Measurements from ENCODE around the gene JAML. TPM values are rescaled to one million over a fixed set of nuclear protein-coding genes. Genes with fewer than 3 reads are reported as not detected.

JAML gene
- total RNA-seq, 1 donor: not detected

DNA sequence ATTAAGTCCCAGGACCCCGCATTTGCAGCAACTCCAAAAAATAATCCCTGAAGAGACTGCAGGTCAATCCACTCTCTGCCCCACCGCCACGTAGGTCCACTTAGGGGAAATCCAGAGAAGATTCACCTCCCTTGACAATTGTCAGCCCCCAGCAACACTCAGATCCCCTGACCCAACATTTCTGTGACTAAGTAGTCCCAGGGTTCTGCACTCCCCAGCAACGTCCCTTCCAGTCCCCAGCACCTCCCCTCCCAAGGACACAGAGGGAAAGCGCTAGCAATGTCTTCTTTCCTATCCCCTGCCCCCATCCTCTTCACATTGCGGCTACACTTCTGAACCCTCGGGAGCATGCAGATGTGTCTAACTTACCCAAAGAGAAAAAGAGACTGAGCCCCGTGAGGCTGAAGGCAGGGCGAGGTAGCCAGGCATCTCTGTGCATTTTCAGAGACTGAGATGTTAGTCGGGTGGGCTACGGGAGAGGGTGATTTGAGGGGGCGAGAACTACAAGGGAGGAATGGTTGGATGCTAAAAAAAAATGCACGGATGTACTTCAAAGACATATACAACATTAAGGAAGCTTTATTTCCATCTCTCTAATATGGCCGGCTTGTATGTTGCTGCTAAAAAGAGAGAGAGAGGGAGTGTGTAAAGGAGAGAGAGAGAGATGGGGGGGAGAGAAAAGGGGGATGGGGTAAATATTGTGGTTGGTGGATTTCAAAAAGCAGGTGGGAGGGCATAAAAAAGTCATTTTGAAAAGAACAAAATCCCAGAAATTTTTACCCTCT, 48.6 kb downstream of the JAML start, which contains the start of gene SCN2B:
Gene SCN2B, minus strand, starts transcription at position 647 of the 785 bp plus-strand sequence. Its CDS starts 208 bp downstream, at position 439.
- no peaks in the 10 kb centered on the region for H3K36me3 ChIP-seq (ENCODE audit: insufficient read depth, low read length)
- H2AFZ ChIP-seq (ENCODE audit: low read length): no peak within 1 kb of the TSS
- H3K27ac ChIP-seq (ENCODE audit: low read depth, low read length): no peak within 1 kb of the TSS
- H3K4me3 ChIP-seq (ENCODE audit: insufficient read depth, low read length): no peak within 1 kb of the TSS
- peaks cover 34% of the 10 kb centered on the region for H3K27me3 ChIP-seq (ENCODE audit: insufficient read depth, low read length)
- TF ChIP-seq, protein P1, sequence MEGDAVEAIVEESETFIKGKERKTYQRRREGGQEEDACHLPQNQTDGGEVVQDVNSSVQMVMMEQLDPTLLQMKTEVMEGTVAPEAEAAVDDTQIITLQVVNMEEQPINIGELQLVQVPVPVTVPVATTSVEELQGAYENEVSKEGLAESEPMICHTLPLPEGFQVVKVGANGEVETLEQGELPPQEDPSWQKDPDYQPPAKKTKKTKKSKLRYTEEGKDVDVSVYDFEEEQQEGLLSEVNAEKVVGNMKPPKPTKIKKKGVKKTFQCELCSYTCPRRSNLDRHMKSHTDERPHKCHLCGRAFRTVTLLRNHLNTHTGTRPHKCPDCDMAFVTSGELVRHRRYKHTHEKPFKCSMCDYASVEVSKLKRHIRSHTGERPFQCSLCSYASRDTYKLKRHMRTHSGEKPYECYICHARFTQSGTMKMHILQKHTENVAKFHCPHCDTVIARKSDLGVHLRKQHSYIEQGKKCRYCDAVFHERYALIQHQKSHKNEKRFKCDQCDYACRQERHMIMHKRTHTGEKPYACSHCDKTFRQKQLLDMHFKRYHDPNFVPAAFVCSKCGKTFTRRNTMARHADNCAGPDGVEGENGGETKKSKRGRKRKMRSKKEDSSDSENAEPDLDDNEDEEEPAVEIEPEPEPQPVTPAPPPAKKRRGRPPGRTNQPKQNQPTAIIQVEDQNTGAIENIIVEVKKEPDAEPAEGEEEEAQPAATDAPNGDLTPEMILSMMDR (IDR thresholded peaks at IDR 0.05; ENCODE audit: extremely low read depth, low read depth, low read length): no peak
- H3K4me2 ChIP-seq (ENCODE audit: insufficient read depth, low read length): no peak within 1 kb of the TSS
- H3K4me1 ChIP-seq (ENCODE audit: insufficient read depth, low read length): no peaks in the 10 kb centered on the region
- H3K9me3 ChIP-seq (ENCODE audit: low read depth, low read length): no peaks in the 10 kb centered on the region
- H4K20me1 ChIP-seq (ENCODE audit: insufficient read depth, low read length): no peaks in the 10 kb centered on the region
- DNase-seq (ENCODE audit: insufficient read length, low spot score, missing footprints): peak; percentile 80
- H3K79me2 ChIP-seq (ENCODE audit: insufficient read depth, low read length): no peaks in the 10 kb centered on the region

DNA sequence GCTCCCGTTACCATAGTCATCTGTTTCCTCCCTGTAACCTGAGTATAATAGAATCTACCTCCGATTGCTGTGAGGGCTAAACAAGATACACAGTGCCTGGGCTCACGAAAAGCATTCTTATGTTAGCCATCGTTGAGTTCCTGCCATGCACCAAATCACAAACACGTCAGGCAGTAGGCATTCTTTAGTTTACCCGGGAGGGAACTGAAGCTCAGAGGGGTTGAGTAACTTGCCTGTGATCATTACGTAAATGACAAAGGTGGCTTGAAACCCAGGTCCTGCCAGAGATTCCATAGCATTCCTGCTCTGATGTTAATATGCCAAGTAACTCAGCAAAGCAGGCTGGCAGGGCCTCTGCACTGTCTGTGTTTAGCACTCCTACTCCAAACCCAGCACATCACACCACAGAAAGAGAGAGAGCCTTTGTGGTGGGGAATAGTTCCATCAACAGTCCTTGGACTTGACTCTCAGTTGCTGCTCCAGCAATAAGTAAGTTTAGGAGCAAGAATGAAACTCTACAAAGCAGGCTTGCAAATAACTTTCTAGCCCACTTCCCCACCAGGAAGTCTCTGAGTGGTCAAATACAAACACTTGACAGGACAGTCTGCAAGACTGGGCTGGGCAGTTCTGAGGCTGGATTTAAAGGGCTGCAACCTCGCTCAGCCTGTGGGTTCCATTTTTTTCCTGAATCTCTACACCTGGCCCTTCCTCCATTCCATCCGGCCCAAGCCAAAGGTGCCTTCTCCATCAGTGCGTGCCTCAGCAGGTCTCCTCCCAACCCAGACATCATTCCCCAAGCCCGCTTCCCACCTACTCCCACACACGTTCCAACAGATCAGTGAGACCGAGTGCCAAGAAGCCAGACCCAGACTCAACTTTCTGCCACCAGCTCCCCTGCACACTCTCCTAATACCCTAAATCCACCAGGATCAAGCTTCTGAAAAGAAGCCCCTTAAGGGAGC, 49.5 kb downstream of the JAML start:
- no peaks in the 10 kb centered on the region for H3K4me1 ChIP-seq (ENCODE audit: insufficient read depth, low read length)
- no peaks in the 10 kb centered on the region for H3K79me2 ChIP-seq (ENCODE audit: insufficient read depth, low read length)
- DNase-seq (ENCODE audit: insufficient read length, low spot score, missing footprints): peak; percentile 77
- TF ChIP-seq, protein P1 (IDR thresholded peaks at IDR 0.05; ENCODE audit: extremely low read depth, low read depth, low read length): no peak
- no peaks in the 10 kb centered on the region for H3K9me3 ChIP-seq (ENCODE audit: low read depth, low read length)
- no peaks in the 10 kb centered on the region for H3K36me3 ChIP-seq (ENCODE audit: insufficient read depth, low read length)
- no peak overlapping the region for H3K4me2 ChIP-seq (ENCODE audit: insufficient read depth, low read length)
- H3K4me3 ChIP-seq (ENCODE audit: insufficient read depth, low read length): no peak overlapping the region
- no peak overlapping the region for H2AFZ ChIP-seq (ENCODE audit: low read length)
- no peak overlapping the region for H3K27ac ChIP-seq (ENCODE audit: low read depth, low read length)
- H4K20me1 ChIP-seq (ENCODE audit: insufficient read depth, low read length): no peaks in the 10 kb centered on the region
- peaks cover 30% of the 10 kb centered on the region for H3K27me3 ChIP-seq (ENCODE audit: insufficient read depth, low read length)

DNA sequence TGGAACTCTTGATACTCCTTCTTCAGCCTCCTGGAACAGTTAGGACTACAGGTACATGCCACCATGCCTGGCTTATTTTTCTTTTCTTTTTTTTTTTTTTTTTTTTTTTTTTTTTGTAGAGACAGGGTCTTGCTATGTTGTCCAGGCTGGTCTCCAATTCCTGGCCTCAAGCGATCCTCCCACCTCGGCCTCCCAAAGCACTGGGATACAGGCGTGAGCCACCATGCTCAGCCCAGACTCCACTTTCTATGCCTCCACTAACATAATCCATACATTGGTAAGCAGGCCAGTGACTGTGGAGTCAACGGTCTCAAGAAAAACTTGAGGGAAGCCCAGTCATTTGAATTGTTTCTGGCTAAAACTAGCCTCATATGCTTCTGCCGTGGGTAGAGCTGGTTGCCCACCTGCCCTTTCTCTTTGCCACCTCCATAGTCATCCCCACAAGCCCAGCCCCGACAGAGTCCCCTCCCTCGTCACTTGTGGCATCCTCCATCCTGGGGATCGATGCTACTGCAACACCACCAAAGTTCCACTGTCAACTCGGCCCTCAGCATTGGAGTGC, 50.7 kb downstream of the JAML start:
- Histone ChIP-seq H3K27ac (ENCODE audit: low read depth, low read length) (no peak overlapping the region), H3K4me3 (ENCODE audit: insufficient read depth, low read length) (no peak overlapping the region), H3K27me3 (ENCODE audit: insufficient read depth, low read length) (peaks cover 33% of the 10 kb centered on the region), H3K4me1 (ENCODE audit: insufficient read depth, low read length) (no peaks in the 10 kb centered on the region), H3K9me3 (ENCODE audit: low read depth, low read length) (no peaks in the 10 kb centered on the region), H3K36me3 (ENCODE audit: insufficient read depth, low read length) (no peaks in the 10 kb centered on the region), H4K20me1 (ENCODE audit: insufficient read depth, low read length) (no peaks in the 10 kb centered on the region), H2AFZ (ENCODE audit: low read length) (no peak overlapping the region), H3K79me2 (ENCODE audit: insufficient read depth, low read length) (no peaks in the 10 kb centered on the region), H3K4me2 (ENCODE audit: insufficient read depth, low read length) (no peak overlapping the region)
- TF ChIP-seq, protein P1 (IDR thresholded peaks at IDR 0.05; ENCODE audit: extremely low read depth, low read depth, low read length): no peak
- DNase-seq (ENCODE audit: insufficient read length, low spot score, missing footprints): peak; percentile 67

Measured in osteoblast (primary cell).